GM23338 (cell line): ENCODE measurements around the gene TMEM87B. TPM values are rescaled to one million over a fixed set of nuclear protein-coding genes. Genes with fewer than 3 reads are reported as not detected.

Experiments used
- ATAC-seq: fragments of 200-7000 bp; cut with Tn5 transposase; 3 replicates; pipeline ENCODE4 v1.9.1; 2020
- DNase-seq: peaks from one replicate; pipeline ENCODE4 v3.0.0-alpha.2; 2015; ENCODE audit warnings: low spot score
- H2AFZ ChIP-seq: fragments of 200-600 bp; sonication (generic); 2 replicates; pipeline ENCODE4 v1.8.0; 2016; ENCODE audit warnings: antibody characterized with exemption, mild to moderate bottlenecking, moderate library complexity
- H3F3A ChIP-seq: fragments of 200-600 bp; sonication (generic); replicated peaks from 2 replicates; pipeline ENCODE4 v1.8.0; 2017; ENCODE audit warnings: antibody characterized with exemption, mixed run types, low read depth
- H3K27ac ChIP-seq: fragments of 200-600 bp; sonication (generic); 2 replicates; pipeline ENCODE4 v1.6.1; 2016; ENCODE audit warnings: low read depth
- H3K27me3 ChIP-seq: fragments of 200-600 bp; sonication (generic); 2 replicates; pipeline ENCODE4 v1.8.0; 2016; ENCODE audit warnings: mild to moderate bottlenecking, mixed run types, moderate library complexity; ENCODE audit not compliant: insufficient read depth
- H3K36me3 ChIP-seq: fragments of 200-600 bp; sonication (generic); 2 replicates; pipeline ENCODE4 v1.8.0; 2016; ENCODE audit warnings: mild to moderate bottlenecking; ENCODE audit not compliant: insufficient read depth
- H3K4me1 ChIP-seq: fragments of 200-600 bp; sonication (generic); 2 replicates; pipeline ENCODE4 v1.8.0; 2016; ENCODE audit warnings: mild to moderate bottlenecking, moderate library complexity; ENCODE audit not compliant: insufficient read depth
- H3K4me2 ChIP-seq: fragments of 200-600 bp; sonication (generic); 2 replicates; pipeline ENCODE4 v1.7.1; 2017; ENCODE audit warnings: mixed run types
- H3K4me3 ChIP-seq: fragments of 200-600 bp; sonication (generic); 2 replicates; pipeline ENCODE4 v1.6.1; 2016; ENCODE audit warnings: mixed run types
- H3K79me2 ChIP-seq: fragments of 200-600 bp; sonication (generic); replicated peaks from 2 replicates; pipeline ENCODE4 v1.8.0; 2017; ENCODE audit warnings: mild to moderate bottlenecking; ENCODE audit not compliant: insufficient read depth
- H3K9me2 ChIP-seq: fragments of 200-600 bp; sonication (generic); 2 replicates; pipeline ENCODE4 v1.8.0; 2017; ENCODE audit not compliant: insufficient read depth
- H4K20me1 ChIP-seq: fragments of 200-600 bp; sonication (generic); replicated peaks from 2 replicates; pipeline ENCODE4 v1.8.0; 2017; ENCODE audit warnings: mild to moderate bottlenecking; ENCODE audit not compliant: insufficient read depth
- H3K27ac Mint-ChIP-seq: 2 replicates; pipeline ENCODE4 v1.8.0; 2020; ENCODE audit warnings: inconsistent platforms, mild to moderate bottlenecking, moderate library complexity, mixed read lengths
- H3K27me3 Mint-ChIP-seq: 3 replicates; pipeline ENCODE4 v1.8.0; 2022; ENCODE audit warnings: low read depth, mild to moderate bottlenecking, moderate library complexity, mixed read lengths, inconsistent platforms; ENCODE audit not compliant: insufficient read depth, poor library complexity
- H3K36me3 Mint-ChIP-seq: 3 replicates; pipeline ENCODE4 v1.8.0; 2021; ENCODE audit warnings: low read depth, mild to moderate bottlenecking, inconsistent platforms, moderate library complexity, mixed read lengths
- H3K4me1 Mint-ChIP-seq: 3 replicates; pipeline ENCODE4 v1.8.0; 2020; ENCODE audit warnings: mild to moderate bottlenecking, inconsistent platforms, mixed read lengths
- H3K4me3 Mint-ChIP-seq: 3 replicates; pipeline ENCODE4 v1.8.0; 2021; ENCODE audit warnings: moderate library complexity, mild to moderate bottlenecking, inconsistent platforms, mixed read lengths
- H3K9me3 Mint-ChIP-seq: 3 replicates; pipeline ENCODE4 v1.8.0; 2020; ENCODE audit warnings: moderate library complexity, mild to moderate bottlenecking, inconsistent platforms, mixed read lengths
- CTCF ChIP-seq, 2 experiments: fragments of 200-600 bp in 1 of 2; sonication (generic) in 1 of 2; conservative IDR thresholded peaks; 2 replicates each; pipeline versions ENCODE4 v1.5.1 to v1.6.1; 2016 to 2017; ENCODE audit warnings: antibody characterized with exemption in 2 of 2, low read depth in 2 of 2, mild to moderate bottlenecking in 2 of 2, moderate library complexity in 1 of 2
- EZH2 ChIP-seq: fragments of 200-600 bp; sonication (generic); IDR thresholded peaks from one replicate; pipeline ENCODE4 v1.8.0; 2017; ENCODE audit warnings: antibody characterized with exemption, mild to moderate bottlenecking, low read depth; ENCODE audit not compliant: unreplicated experiment
- JUNB ChIP-seq: IDR thresholded peaks from one replicate; pipeline ENCODE4 v1.6.1; 2016; ENCODE audit warnings: antibody characterized with exemption; ENCODE audit not compliant: unreplicated experiment
- POLR2AphosphoS5 ChIP-seq: IDR thresholded peaks from 2 replicates; pipeline ENCODE4 v1.6.1; 2016; ENCODE audit warnings: antibody characterized with exemption, low read depth
- REST ChIP-seq: IDR thresholded peaks from one replicate; pipeline ENCODE4 v1.6.1; 2018; ENCODE audit warnings: antibody characterized with exemption; ENCODE audit not compliant: unreplicated experiment
- ZNF462 ChIP-seq: fragments of 250-450 bp; sonication (Bioruptor Pico); IDR thresholded peaks from 2 replicates; pipeline ENCODE4 v1.5.0; 2020; ENCODE audit warnings: mild to moderate bottlenecking, moderate library complexity
- polyA plus RNA-seq: library from polyadenylated mRNA; unstranded; fragments of >200 nt; fragmentation: Nextera tagmentation; extraction: Ambion mirVana; gene quantifications from 2 replicates; pipeline ENCODE4 v1.2.1, GENCODE V29; 2016
- total RNA-seq: library from RNA; depleted of rRNA; stranded (reverse); fragments of >200 nt; shearing (Covaris generic); gene quantifications from 2 replicates; pipeline ENCODE4 v1.2.3, GENCODE V29; 2014

Gene TMEM87B
- total and polyA plus RNA-seq, 2 experiments from 2014 or later, result 7.0 to 15.4 TPM

GRCh38 chr2:112162956-112163355 lies 107.9 kb downstream of the TMEM87B start:
- H3K4me2 ChIP-seq, result no peak overlapping the region
- H3K9me2 ChIP-seq, result peaks cover 1% of the 10 kb centered on the region; the same call in 1 of the 2 replicates
- H3K4me3 ChIP-seq, result no peak overlapping the region
- no peak overlapping the region for H2AFZ ChIP-seq
- DNase-seq, result no peak
- H3K27ac ChIP-seq, result no peak overlapping the region
- H3K4me1 ChIP-seq, result no peaks in the 10 kb centered on the region
- no peak for TF ChIP-seq POLR2AphosphoS5
- TF ChIP-seq CTCF (conservative IDR thresholded peaks at IDR 0.05; ENCODE audit: low read depth in 2 of 2), result no peak
- TF ChIP-seq JUNB, result no peak
- no peak for TF ChIP-seq ZNF462 (CRISPR knock-in tag)
- Mint-ChIP-seq H3K4me1 (no peaks in the 10 kb centered on the region; the same call in 2 of the 3 replicates), H3K4me3 (no peak overlapping the region), H3K36me3 (no peaks in the 10 kb centered on the region), H3K27me3 (peaks cover 9% of the 10 kb centered on the region), H3K9me3 (no peaks in the 10 kb centered on the region), H3K27ac (no peak overlapping the region)
- H3K27me3 ChIP-seq, result no peaks in the 10 kb centered on the region
- H3F3A ChIP-seq, result no peaks in the 10 kb centered on the region
- ATAC-seq, result no peak
- H3K79me2 ChIP-seq, result no peaks in the 10 kb centered on the region
- no peaks in the 10 kb centered on the region for H3K36me3 ChIP-seq
- no peaks in the 10 kb centered on the region for H4K20me1 ChIP-seq

GRCh38 chr2:112163541-112163981 lies 108.5 kb downstream of the TMEM87B start:
- Mint-ChIP-seq H3K4me1 (no peaks in the 10 kb centered on the region; the same call in 2 of the 3 replicates), H3K36me3 (no peaks in the 10 kb centered on the region), H3K9me3 (no peaks in the 10 kb centered on the region), H3K27me3 (peaks cover 9% of the 10 kb centered on the region), H3K4me3 (no peak overlapping the region), H3K27ac (no peak overlapping the region)
- H2AFZ ChIP-seq, result no peak overlapping the region
- no peak overlapping the region for H3K27ac ChIP-seq
- peaks cover 7% of the 10 kb centered on the region; the same call in 1 of the 2 replicates for H3K9me2 ChIP-seq
- no peak overlapping the region for H3K4me2 ChIP-seq
- ATAC-seq (no peak), DNase-seq (no peak)
- H3K79me2 ChIP-seq, result no peaks in the 10 kb centered on the region
- no peaks in the 10 kb centered on the region for H4K20me1 ChIP-seq
- no peaks in the 10 kb centered on the region for H3K36me3 ChIP-seq
- H3K4me1 ChIP-seq, result no peaks in the 10 kb centered on the region
- H3K27me3 ChIP-seq, result no peaks in the 10 kb centered on the region
- H3K4me3 ChIP-seq, result no peak overlapping the region
- H3F3A ChIP-seq, result no peaks in the 10 kb centered on the region
- no peak for TF ChIP-seq REST
- no peak for TF ChIP-seq CTCF (conservative IDR thresholded peaks at IDR 0.05; ENCODE audit: low read depth in 2 of 2)
- no peak for TF ChIP-seq EZH2
